ENCODE measurements around the gene CST7.

The CST7 gene

DNA sequence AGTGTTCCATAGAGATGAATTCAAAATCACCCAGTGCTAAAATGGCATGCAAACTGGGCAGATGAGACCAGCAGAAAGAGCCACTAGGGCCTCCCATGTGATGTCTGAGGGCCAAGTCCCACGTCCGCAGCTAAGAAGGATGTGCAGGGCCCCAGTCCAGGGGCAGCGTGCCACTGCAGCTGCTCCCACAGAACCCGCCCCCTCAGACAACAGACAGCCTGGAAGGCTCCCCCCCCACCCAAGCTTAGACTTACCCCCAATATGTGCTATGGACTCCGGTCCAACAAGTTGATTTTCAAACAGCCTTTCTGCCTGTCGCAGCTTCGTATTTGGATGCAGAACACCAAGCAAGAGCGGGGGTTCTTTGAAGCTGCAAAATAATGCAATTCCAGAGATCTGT, 29.4 kb downstream of the CST7 start:
- Histone ChIP-seq H3K79me2 (ENCODE audit: control insufficient read depth, low read length) (peaks cover 9% of the 10 kb centered on the region; the same call in 1 of the 2 replicates), H3K27me3 (ENCODE audit: control insufficient read depth, low read length) (no peaks in the 10 kb centered on the region), H3F3A (ENCODE audit: control insufficient read depth, insufficient read depth) (no peaks in the 10 kb centered on the region), H3K4me2 (ENCODE audit: low read length) (no peak overlapping the region), H3K9me2 (replicated peaks; ENCODE audit: control insufficient read depth, low read length) (no peaks in the 10 kb centered on the region), H3K36me3 (ENCODE audit: control insufficient read depth, low read length) (peaks cover 72% of the 10 kb centered on the region), H4K20me1 (ENCODE audit: control insufficient read depth, insufficient read depth, low read depth, low read length) (no peaks in the 10 kb centered on the region), H3K4me1 (ENCODE audit: control insufficient read depth, low read length) (no peaks in the 10 kb centered on the region), H3K27ac (ENCODE audit: low read depth, low read length) (no peak overlapping the region), H3K4me3 (ENCODE audit: low read length) (no peak overlapping the region), H3K9me3 (ENCODE audit: control insufficient read depth, insufficient read depth, low read length) (peaks cover 6% of the 10 kb centered on the region; the same call in 1 of the 2 replicates)
- TF ChIP-seq EZH2phosphoT487 (IDR thresholded peaks at IDR 0.05; ENCODE audit: borderline replicate concordance, low read length) (no peak), CTCF (IDR thresholded peaks at IDR 0.05; ENCODE audit: low read depth, low read length, poor library complexity, severe bottlenecking) (no peak)

- H3K27me3 ChIP-seq (ENCODE audit: control insufficient read depth, low read length) = no peaks in the 10 kb centered on the region
- peaks cover 6% of the 10 kb centered on the region; the same call in 1 of the 2 replicates for H3K9me3 ChIP-seq (ENCODE audit: control insufficient read depth, insufficient read depth, low read length)
- TF ChIP-seq EZH2phosphoT487 (IDR thresholded peaks at IDR 0.05; ENCODE audit: borderline replicate concordance, low read length) (no peak), CTCF (IDR thresholded peaks at IDR 0.05; ENCODE audit: low read depth, low read length, poor library complexity, severe bottlenecking) (no peak)
- no peaks in the 10 kb centered on the region for H3K9me2 ChIP-seq (replicated peaks; ENCODE audit: control insufficient read depth, low read length)
- no peak overlapping the region for H3K27ac ChIP-seq (ENCODE audit: low read depth, low read length)
- H4K20me1 ChIP-seq (ENCODE audit: control insufficient read depth, insufficient read depth, low read depth, low read length) = peaks cover 2% of the 10 kb centered on the region; the same call in 1 of the 2 replicates
- peaks cover 16% of the 10 kb centered on the region for H3K79me2 ChIP-seq (ENCODE audit: control insufficient read depth, low read length)
- H3K4me1 ChIP-seq (ENCODE audit: control insufficient read depth, low read length) = no peaks in the 10 kb centered on the region
- H3K4me3 ChIP-seq (ENCODE audit: low read length) = no peak overlapping the region
- no peak overlapping the region for H3K4me2 ChIP-seq (ENCODE audit: low read length)
- H3F3A ChIP-seq (ENCODE audit: control insufficient read depth, insufficient read depth) = no peaks in the 10 kb centered on the region
- peaks cover 76% of the 10 kb centered on the region for H3K36me3 ChIP-seq (ENCODE audit: control insufficient read depth, low read length)
Measured at GRCh38 chr20:24979036-24979960, 30.2 kb downstream of the CST7 start.

DNA sequence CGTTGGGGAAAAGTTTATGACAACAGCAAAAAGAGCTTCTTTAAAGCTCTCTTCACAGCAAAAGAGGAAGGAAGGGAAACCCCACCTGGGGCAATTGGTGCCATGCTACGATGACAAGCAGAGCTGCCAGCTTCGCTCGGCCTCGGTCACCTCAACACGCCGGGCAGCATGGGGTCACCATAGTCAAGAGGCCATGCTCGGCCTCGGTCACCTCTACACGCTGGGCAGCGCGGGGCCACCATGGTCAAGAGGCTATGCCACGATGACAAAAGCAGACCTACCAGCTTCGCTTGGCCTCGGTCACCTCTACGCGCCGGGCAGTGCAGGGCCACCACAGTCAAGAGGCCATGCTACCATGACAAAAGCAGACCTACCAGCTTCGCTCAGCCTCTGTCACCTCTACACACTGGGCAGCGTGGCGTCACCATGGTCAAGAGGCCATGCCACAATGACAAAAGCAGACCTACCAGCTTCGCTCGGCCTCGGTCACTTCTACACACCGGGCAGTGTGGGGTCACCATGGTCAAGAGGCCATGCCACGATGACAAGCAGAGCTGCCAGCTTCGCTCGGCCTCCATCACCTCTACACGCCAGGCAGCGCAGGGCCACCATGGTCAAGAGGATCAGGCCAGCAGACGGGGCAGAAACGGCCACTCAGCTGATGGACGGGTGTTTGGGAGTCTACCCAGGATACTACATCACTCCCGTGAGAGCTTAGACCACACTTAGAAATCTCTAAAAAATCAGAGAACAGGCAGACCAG, 31.4 kb downstream of the CST7 start:
- H3K79me2 ChIP-seq (ENCODE audit: control insufficient read depth, low read length) = peaks cover 28% of the 10 kb centered on the region
- TF ChIP-seq CTCF (IDR thresholded peaks at IDR 0.05; ENCODE audit: low read depth, low read length, poor library complexity, severe bottlenecking) (no peak), EZH2phosphoT487 (IDR thresholded peaks at IDR 0.05; ENCODE audit: borderline replicate concordance, low read length) (no peak)
- H3K27me3 ChIP-seq (ENCODE audit: control insufficient read depth, low read length) = no peaks in the 10 kb centered on the region
- no peaks in the 10 kb centered on the region for H3K4me1 ChIP-seq (ENCODE audit: control insufficient read depth, low read length)
- H3K36me3 ChIP-seq (ENCODE audit: control insufficient read depth, low read length) = peaks cover 76% of the 10 kb centered on the region
- H3F3A ChIP-seq (ENCODE audit: control insufficient read depth, insufficient read depth) = no peaks in the 10 kb centered on the region
- no peak overlapping the region for H3K4me3 ChIP-seq (ENCODE audit: low read length)
- H3K4me2 ChIP-seq (ENCODE audit: low read length) = no peak overlapping the region
- H3K9me2 ChIP-seq (replicated peaks; ENCODE audit: control insufficient read depth, low read length) = no peaks in the 10 kb centered on the region
- H3K9me3 ChIP-seq (ENCODE audit: control insufficient read depth, insufficient read depth, low read length) = peaks cover 6% of the 10 kb centered on the region; the same call in 1 of the 2 replicates
- peaks cover 2% of the 10 kb centered on the region; the same call in 1 of the 2 replicates for H4K20me1 ChIP-seq (ENCODE audit: control insufficient read depth, insufficient read depth, low read depth, low read length)
- H3K27ac ChIP-seq (ENCODE audit: low read depth, low read length) = no peak overlapping the region
